Epithelial cell of esophagus (primary cell): ENCODE measurements around the gene RAPGEF3.

Experiments used
- DNase-seq: peaks from one replicate; pipeline ENCODE4 v3.0.0; 2010; ENCODE audit warnings: low read depth
- H3K4me3 ChIP-seq: 2 replicates; pipeline ENCODE4 v1.5.1; 2011; ENCODE audit warnings: mild to moderate bottlenecking, low read length, control low read depth
- CTCF ChIP-seq: IDR thresholded peaks from 2 replicates; pipeline ENCODE4 v1.5.1; 2011; ENCODE audit warnings: low read depth, mild to moderate bottlenecking, low read length, control low read depth, inconsistent platforms; ENCODE audit not compliant: insufficient read depth; ENCODE audit errors: missing control alignments

RAPGEF3 gene

GRCh38 chr12:47743311-47743860, 15.3 kb downstream of the RAPGEF3 start:
- no peak for DNase-seq
- no peak overlapping the region for H3K4me3 ChIP-seq
- no peak for TF ChIP-seq CTCF

- peak; percentile 99 for TF ChIP-seq CTCF
- DNase-seq: peak; percentile 63
These were observed 16.3 kb downstream of the RAPGEF3 start for GRCh38 chr12:47742253-47742825.

GRCh38 chr12:47741340-47741703, 17.4 kb downstream of the RAPGEF3 start:
- DNase-seq: no peak
- H3K4me3 ChIP-seq: no peak overlapping the region
- TF ChIP-seq CTCF: no peak

More at GRCh38 chr12:47742253-47742825, 16.3 kb downstream of the RAPGEF3 start:
- no peak overlapping the region for H3K4me3 ChIP-seq

GRCh38 chr12:47740606-47741339, 17.9 kb downstream of the RAPGEF3 start:
- no peak for DNase-seq
- no peak overlapping the region for H3K4me3 ChIP-seq
- no peak for TF ChIP-seq CTCF

GRCh38 chr12:47739979-47740378, 18.7 kb downstream of the RAPGEF3 start:
- no peak for DNase-seq
- no peak for TF ChIP-seq CTCF

GRCh38 chr12:47739297-47739696, 19.4 kb downstream of the RAPGEF3 start:
- H3K4me3 ChIP-seq: no peak overlapping the region
- no peak for DNase-seq
- TF ChIP-seq CTCF: no peak

More at GRCh38 chr12:47739979-47740378, 18.7 kb downstream of the RAPGEF3 start:
- no peak overlapping the region for H3K4me3 ChIP-seq
